CD14-positive monocyte (primary cell): ENCODE data around the gene TLCD2. TPM values are rescaled to one million over a fixed set of nuclear protein-coding genes. Genes with fewer than 3 reads are reported as not detected.

Source experiments
- DNase-seq, 3 donors: peaks; one replicate each; pipeline ENCODE4 v3.0.0-alpha.2; 2011 to 2022
- H2AFZ ChIP-seq: 2 replicates; pipeline ENCODE4 v1.6.0; 2012; ENCODE audit warnings: mild to moderate bottlenecking, low read depth, low read length, inconsistent platforms; ENCODE audit not compliant: insufficient read depth, poor library complexity, severe bottlenecking
- H3K27ac ChIP-seq, 2 donors: 1 replicate in 1 of 2; 2 replicates in 1 of 2; pipeline ENCODE4 v1.5.1; 2012 to 2013; ENCODE audit warnings: low read length in 2 of 2, control low read depth in 1 of 2, inconsistent platforms in 1 of 2, low read depth in 1 of 2, mild to moderate bottlenecking in 1 of 2
- H3K27me3 ChIP-seq, 2 donors: one replicate each; pipeline versions ENCODE4 v1.6.0 to v1.6.1; 2011 to 2013; ENCODE audit warnings: low read length in 2 of 2; ENCODE audit not compliant: control insufficient read depth in 2 of 2, insufficient read depth in 2 of 2
- H3K36me3 ChIP-seq, 2 donors: replicated peaks in 1 of 2; 1 replicate in 1 of 2; 2 replicates in 1 of 2; pipeline versions ENCODE4 v1.5.1 to v1.6.1; 2012 to 2013; ENCODE audit warnings: low read length in 2 of 2, control low read depth in 1 of 2, inconsistent platforms in 1 of 2, mild to moderate bottlenecking in 1 of 2; ENCODE audit not compliant: insufficient read depth in 2 of 2, control insufficient read depth in 1 of 2
- H3K4me1 ChIP-seq, 2 donors: 1 replicate in 1 of 2; 2 replicates in 1 of 2; pipeline versions ENCODE4 v1.5.1 to v1.6.1; 2012 to 2013; ENCODE audit warnings: low read length in 2 of 2, control low read depth in 1 of 2, inconsistent platforms in 1 of 2, mild to moderate bottlenecking in 1 of 2, moderate library complexity in 1 of 2; ENCODE audit not compliant: insufficient read depth in 2 of 2, control insufficient read depth in 1 of 2
- H3K4me2 ChIP-seq: replicated peaks from 2 replicates; pipeline ENCODE3; 2012; ENCODE audit warnings: low read length, moderate library complexity, mild to moderate bottlenecking; ENCODE audit not compliant: poor library complexity, severe bottlenecking; ENCODE audit errors: extremely low read depth
- H3K4me3 ChIP-seq, 3 experiments: fragments of 200-600 bp in 1 of 3; sonication (generic) in 1 of 3; replicated peaks in 1 of 3; 1 replicate in 2 of 3; 2 replicates in 1 of 3; pipeline ENCODE4 v1.5.1; 2011 to 2013; ENCODE audit warnings: low read length in 3 of 3, mild to moderate bottlenecking in 3 of 3, control low read depth in 2 of 3, low read depth in 2 of 3, inconsistent platforms in 1 of 3, moderate library complexity in 1 of 3
- H3K79me2 ChIP-seq: 2 replicates; pipeline ENCODE4 v1.6.0; 2012; ENCODE audit warnings: mild to moderate bottlenecking, control low read depth, inconsistent platforms, low read length, moderate library complexity; ENCODE audit not compliant: insufficient read depth
- H3K9ac ChIP-seq: 2 replicates; pipeline ENCODE4 v1.6.0; 2017; ENCODE audit warnings: low read length, mild to moderate bottlenecking; ENCODE audit not compliant: insufficient read depth, poor library complexity, severe bottlenecking
- H3K9me3 ChIP-seq, 2 donors: replicated peaks in 1 of 2; 1 replicate in 1 of 2; 2 replicates in 1 of 2; pipeline versions ENCODE4 v1.5.1 to v1.6.1; 2012 to 2013; ENCODE audit warnings: low read length in 2 of 2, control low read depth in 1 of 2; ENCODE audit not compliant: control insufficient read depth in 1 of 2, insufficient read depth in 1 of 2
- H4K20me1 ChIP-seq: 2 replicates; pipeline ENCODE4 v1.6.0; 2012; ENCODE audit warnings: mild to moderate bottlenecking, low read length, control low read depth, moderate library complexity; ENCODE audit not compliant: insufficient read depth
- H3K27ac Mint-ChIP-seq, 7 donors: one replicate each; pipeline ENCODE4 v1.8.0; 2020; ENCODE audit warnings: mild to moderate bottlenecking in 7 of 7, mixed read lengths in 7 of 7, moderate library complexity in 6 of 7, inconsistent platforms in 2 of 7
- H3K27me3 Mint-ChIP-seq, 3 donors: one replicate each; pipeline ENCODE4 v1.8.0; 2021 to 2022; ENCODE audit warnings: low read depth in 3 of 3, mild to moderate bottlenecking in 3 of 3, mixed read lengths in 3 of 3, moderate library complexity in 3 of 3, inconsistent platforms in 1 of 3
- H3K36me3 Mint-ChIP-seq, 2 donors: one replicate each; pipeline ENCODE4 v1.8.0; 2020; ENCODE audit warnings: mixed read lengths in 2 of 2, inconsistent platforms in 1 of 2, mild to moderate bottlenecking in 1 of 2
- H3K4me1 Mint-ChIP-seq: one replicate; pipeline ENCODE4 v1.8.0; 2020; ENCODE audit warnings: mild to moderate bottlenecking, mixed read lengths
- H3K4me3 Mint-ChIP-seq, 2 donors: one replicate each; pipeline ENCODE4 v1.8.0; 2020; ENCODE audit warnings: mild to moderate bottlenecking in 2 of 2, mixed read lengths in 2 of 2, moderate library complexity in 1 of 2
- H3K9me3 Mint-ChIP-seq, 7 donors: one replicate each; pipeline ENCODE4 v1.8.0; 2020 to 2022; ENCODE audit warnings: mixed read lengths in 7 of 7, mild to moderate bottlenecking in 6 of 7, moderate library complexity in 6 of 7, inconsistent platforms in 2 of 7
- whole genome bisulfite sequencing: methylation state at CpG from one replicate; pipeline ENCODE4 v1.1.5; 2013; ENCODE audit warnings: missing lambda C conversion rate; ENCODE audit not compliant: insufficient coverage; 5-methylcytosine and 5-hydroxymethylcytosine counted together
- intact Hi-C, 2 donors: fragments of 100-400 bp; cut with micrococcal nuclease; formaldehyde crosslinking; loops; one replicate each; pipeline versions ENCODE4 v1.15.0 to v1.15.1; 2023
- polyA plus RNA-seq, 3 donors: library from polyadenylated mRNA; depleted of rRNA in 1 of 3; unstranded in 2 of 3; stranded (reverse) in 1 of 3; fragments of 300-500 nt in 2 of 3; fragments of >200 nt in 1 of 3; fragmentation: Illumina TruSeq in 2 of 3; gene quantifications; 1 replicate in 2 of 3; 2 replicates in 1 of 3; pipeline ENCODE4 v1.2.3, GENCODE V29; 2012 to 2021
- TF ChIP-seq, protein P1 (sequence below): fragments of 200-600 bp; IDR thresholded peaks from one replicate; pipeline ENCODE4 v1.8.0; 2022; ENCODE audit warnings: antibody characterized with exemption, mild to moderate bottlenecking

The TLCD2 gene
- polyA plus RNA-seq, 3 donors: 0.03 TPM; not detected in 2

DNA sequence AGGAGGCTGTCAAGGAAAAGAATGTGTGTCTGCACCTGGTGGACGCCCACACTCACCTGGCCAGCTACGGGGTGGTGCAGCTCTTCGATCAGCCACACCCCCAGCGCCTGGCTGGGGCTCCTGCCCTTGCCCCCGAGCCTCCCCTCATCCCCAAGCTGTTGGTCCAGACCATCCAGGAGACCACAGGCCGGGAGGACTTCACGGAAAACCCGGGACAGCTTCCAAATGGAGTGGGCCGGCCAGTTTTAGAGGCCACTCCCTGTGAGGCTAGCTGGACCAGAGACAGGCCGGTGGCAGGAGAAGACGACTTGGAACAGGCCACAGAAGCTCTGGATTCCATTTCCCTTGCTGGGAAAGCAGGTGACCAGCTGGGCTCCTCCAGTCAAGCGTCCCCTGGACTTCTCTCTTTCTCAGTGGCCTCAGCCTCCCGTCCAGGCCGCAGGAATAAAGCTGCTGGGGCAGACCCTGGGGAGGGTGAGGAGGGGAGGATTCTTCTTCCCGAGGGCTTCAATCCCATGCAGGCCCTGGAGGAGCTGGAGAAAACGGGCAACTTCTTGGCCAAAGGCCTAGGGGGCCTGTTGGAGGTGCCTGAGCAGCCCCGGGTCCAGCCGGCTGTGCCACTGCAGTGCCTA lies 16.6 kb upstream of the TLCD2 start:
- Histone ChIP-seq H4K20me1 (peaks cover 63% of the 10 kb centered on the region), H3K27me3 (no peaks in the 10 kb centered on the region), H3K36me3 (peaks cover 40 to 55% of the 10 kb centered on the region in 2 donors), H2AFZ (no peak overlapping the region), H3K4me2 (no peak overlapping the region), H3K9ac (no peak overlapping the region), H3K4me1 (peaks cover 30 to 37% of the 10 kb centered on the region in 2 donors), H3K4me3 (no peak overlapping the region), H3K27ac (no peak overlapping the region), H3K9me3 (no peaks in the 10 kb centered on the region), H3K79me2 (peaks cover 37% of the 10 kb centered on the region)
- H3K27me3 Mint-ChIP-seq: peaks cover 0 to 2% (median 0%) of the 10 kb centered on the region in 3 donors
- intact Hi-C loops: loop anchor here in 1 of 2 donors (10.0 kb wide), 1 partner anchor 108 kb away; the partner anchor contains the start of gene RPA1
- H3K4me3 Mint-ChIP-seq: no peak overlapping the region
- WGBS: 94% methylated on average over 16 of the region's 18 CpGs
- no peaks in the 10 kb centered on the region for H3K9me3 Mint-ChIP-seq
- TF ChIP-seq, protein P1, sequence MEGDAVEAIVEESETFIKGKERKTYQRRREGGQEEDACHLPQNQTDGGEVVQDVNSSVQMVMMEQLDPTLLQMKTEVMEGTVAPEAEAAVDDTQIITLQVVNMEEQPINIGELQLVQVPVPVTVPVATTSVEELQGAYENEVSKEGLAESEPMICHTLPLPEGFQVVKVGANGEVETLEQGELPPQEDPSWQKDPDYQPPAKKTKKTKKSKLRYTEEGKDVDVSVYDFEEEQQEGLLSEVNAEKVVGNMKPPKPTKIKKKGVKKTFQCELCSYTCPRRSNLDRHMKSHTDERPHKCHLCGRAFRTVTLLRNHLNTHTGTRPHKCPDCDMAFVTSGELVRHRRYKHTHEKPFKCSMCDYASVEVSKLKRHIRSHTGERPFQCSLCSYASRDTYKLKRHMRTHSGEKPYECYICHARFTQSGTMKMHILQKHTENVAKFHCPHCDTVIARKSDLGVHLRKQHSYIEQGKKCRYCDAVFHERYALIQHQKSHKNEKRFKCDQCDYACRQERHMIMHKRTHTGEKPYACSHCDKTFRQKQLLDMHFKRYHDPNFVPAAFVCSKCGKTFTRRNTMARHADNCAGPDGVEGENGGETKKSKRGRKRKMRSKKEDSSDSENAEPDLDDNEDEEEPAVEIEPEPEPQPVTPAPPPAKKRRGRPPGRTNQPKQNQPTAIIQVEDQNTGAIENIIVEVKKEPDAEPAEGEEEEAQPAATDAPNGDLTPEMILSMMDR: no peak
- H3K4me1 Mint-ChIP-seq: peaks cover 38% of the 10 kb centered on the region
- no peak for DNase-seq
- no peak overlapping the region for H3K27ac Mint-ChIP-seq
- peaks cover 18 to 57% of the 10 kb centered on the region in 2 donors for H3K36me3 Mint-ChIP-seq

DNA sequence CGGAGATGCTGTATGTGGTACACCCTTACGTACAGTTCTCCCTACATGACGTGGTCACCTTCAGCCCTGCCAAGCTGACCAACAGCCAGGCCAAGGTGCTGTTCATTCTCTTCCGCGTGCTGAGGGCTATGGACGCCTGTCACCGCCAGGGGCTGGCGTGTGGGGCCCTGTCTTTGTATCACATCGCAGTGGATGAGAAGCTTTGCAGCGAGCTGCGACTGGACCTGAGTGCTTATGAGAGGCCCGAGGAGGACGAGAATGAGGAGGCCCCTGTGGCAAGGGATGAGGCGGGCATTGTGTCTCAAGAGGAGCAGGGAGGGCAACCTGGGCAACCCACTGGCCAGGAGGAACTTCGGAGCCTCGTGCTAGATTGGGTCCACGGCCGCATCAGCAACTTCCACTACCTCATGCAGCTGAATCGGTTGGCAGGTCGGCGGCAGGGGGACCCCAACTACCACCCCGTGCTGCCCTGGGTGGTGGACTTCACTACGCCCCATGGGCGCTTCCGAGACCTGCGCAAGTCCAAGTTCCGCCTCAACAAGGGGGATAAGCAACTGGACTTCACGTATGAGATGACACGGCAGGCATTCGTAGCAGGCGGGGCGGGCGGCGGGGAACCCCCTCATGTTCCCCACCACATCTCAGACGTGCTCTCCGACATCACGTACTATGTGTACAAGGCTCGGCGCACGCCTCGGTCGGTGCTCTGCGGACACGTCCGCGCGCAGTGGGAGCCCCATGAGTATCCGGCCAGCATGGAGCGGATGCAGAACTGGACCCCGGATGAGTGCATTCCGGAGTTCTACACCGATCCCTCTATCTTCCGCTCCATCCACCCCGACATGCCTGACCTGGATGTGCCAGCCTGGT lies 15.7 kb upstream of the TLCD2 start:
- 96% methylated on average over 47 of the region's 54 CpGs for whole genome bisulfite sequencing
- Mint-ChIP-seq H3K27ac (peak overlapping the region; percentile 25 to 76 (median 67)), H3K9me3 (no peaks in the 10 kb centered on the region), H3K4me3 (peak overlapping the region; percentile 75 to 90), H3K36me3 (peaks cover 15 to 49% of the 10 kb centered on the region in 2 donors), H3K27me3 (peaks cover 0 to 2% (median 0%) of the 10 kb centered on the region in 3 donors), H3K4me1 (peaks cover 38% of the 10 kb centered on the region)
- H3K27ac ChIP-seq: peak overlapping the region; percentile 54 to 85
- H3K4me2 ChIP-seq: peak overlapping the region; percentile 95
- TF ChIP-seq, protein P1: no peak
- no peaks in the 10 kb centered on the region for H3K9me3 ChIP-seq
- peak overlapping the region; percentile 74 to 90 (median 80) for H3K4me3 ChIP-seq
- intact Hi-C loops: loop anchor here (2.0 to 10.0 kb wide), 2 partner anchors 57 to 109 kb away; partner anchors contain the start of gene RPA1 (in 1 of the 2)
- H3K36me3 ChIP-seq: peaks cover 35 to 47% of the 10 kb centered on the region in 2 donors
- H3K9ac ChIP-seq: peak overlapping the region; percentile 83
- no peak for DNase-seq
- H2AFZ ChIP-seq: no peak overlapping the region
- peaks cover 30 to 38% of the 10 kb centered on the region in 2 donors for H3K4me1 ChIP-seq
- peaks cover 37% of the 10 kb centered on the region for H3K79me2 ChIP-seq
- peaks cover 59% of the 10 kb centered on the region for H4K20me1 ChIP-seq
- no peaks in the 10 kb centered on the region for H3K27me3 ChIP-seq
